NCI-H2171 treated with DMSO at 0.1 percent for 48 hours (cell line): ENCODE results near the gene HEXB.
"Not testable (repeated sequence)": the region's sequence is repeated elsewhere in the genome, so short reads cannot be mapped to it uniquely, and the experiment has no call there.

Source experiments
- DNase-seq: peaks from one replicate; lab custom pipeline; 2025; lab: John Stamatoyannopoulos, UW

The HEXB gene

DNA sequence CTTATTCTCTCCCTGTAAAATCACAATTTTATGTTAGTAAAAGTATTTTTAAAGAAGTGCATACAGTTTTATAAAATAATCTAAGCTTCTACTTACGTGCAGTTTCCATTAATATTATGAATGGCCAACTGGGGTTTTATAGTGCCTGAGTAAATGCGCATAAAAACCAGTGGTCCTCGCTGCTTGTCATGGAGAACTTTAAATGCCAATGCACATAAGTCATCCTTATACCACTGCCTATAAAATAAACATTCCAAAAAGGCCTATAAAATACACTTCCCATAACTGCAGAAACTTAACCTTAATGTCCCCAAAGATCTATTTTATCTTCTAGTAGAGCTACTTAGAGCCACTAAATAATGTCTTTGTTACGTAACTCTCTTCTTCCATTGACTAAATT lies 53.4 kb downstream of the HEXB start:
- DNase-seq = no peak

DNA sequence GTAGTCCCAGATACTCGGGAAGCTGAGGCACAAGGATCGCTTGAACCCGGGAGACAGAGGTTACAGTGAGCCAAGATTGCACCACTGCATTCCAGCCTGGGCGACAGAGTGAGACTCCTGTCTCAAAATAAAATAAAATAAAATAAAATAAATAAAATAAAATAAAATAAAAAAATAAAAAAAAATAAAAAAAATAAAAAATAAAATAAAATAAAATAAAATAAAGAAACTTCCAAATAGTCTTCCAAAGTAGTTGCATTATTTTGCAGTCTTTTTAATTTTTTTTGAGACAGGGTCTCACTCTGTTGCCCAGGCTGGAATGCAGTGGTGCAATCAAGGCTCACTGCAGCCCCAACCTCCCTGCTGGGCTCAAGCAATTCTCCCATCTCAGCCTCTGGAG lies 63.7 kb downstream of the HEXB start:
- DNase-seq = not testable (repeated sequence)

DNA sequence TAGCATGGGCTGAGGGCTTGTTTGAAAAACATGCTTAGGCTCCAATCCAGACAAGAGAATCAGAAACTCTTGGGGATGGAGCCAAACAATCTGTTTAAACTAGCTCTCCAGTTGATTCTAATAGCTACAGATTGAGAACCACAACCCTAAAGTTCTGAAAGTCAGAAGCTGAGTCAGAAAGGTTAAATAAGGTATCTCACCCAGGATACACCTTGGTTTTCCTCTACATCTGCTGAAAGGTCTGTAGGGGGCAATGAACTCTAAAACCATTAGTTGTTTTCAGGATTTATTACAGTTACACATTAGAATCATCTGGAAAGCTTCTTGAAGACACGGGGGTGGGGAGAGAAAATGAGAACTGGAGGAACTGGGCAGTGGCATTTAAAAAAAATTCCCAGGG lies 76.2 kb downstream of the HEXB start:
- no peak for DNase-seq

DNA sequence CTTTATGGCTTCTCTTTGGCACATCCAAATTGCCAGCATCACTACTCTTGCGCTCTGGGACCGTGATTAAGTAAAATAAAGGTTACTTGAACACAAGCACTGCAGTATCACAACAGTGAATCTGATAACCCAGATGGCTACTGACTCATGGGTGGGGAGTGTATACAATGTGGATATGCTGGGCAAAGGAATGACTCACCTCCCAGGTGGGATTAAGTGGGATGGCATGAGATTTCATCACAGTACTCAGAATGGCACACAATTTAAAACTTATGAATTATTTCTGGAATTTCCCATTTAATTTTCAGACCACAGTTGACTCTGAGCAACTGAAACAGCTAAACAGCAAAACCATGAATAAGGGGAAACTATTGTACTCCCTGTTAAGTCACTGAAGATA lies 77.6 kb downstream of the HEXB start:
- DNase-seq = no peak

DNA sequence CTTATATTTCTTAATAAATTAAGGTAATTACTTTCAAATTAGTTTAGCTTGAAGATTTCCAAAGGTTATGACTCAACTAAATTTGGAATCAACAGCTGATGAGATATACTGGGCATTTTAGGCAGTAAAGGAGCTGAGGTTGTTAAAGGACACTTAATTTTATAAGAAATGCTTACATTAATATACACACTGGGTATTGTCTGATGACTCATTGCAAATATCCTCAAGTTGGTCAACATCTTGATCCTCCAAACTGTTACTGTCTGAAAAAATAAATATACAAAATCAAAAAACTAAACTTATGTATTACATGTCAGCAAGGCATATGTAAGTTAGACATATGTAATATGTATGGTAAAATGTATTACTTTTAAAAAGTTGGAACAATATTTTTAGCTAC lies 78.5 kb downstream of the HEXB start:
- no peak for DNase-seq

DNA sequence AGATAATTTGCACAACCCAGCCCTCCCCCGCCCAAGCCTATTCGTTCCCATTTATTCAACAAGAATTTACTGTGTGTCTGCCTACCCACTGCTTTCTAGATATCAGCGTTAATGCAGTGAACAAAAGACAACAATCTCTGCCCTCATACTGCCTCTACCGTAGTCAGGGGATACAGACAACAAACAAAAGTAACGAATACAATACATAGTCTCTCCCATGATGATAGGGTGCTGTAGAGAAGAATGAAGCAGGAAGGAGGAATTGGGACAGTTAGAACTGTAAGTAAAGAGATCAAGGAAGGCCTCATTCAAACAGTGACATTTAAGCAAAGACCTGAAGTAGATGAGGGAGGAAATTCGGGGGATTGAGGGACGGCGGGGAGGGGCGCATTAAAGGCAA lies 80.2 kb downstream of the HEXB start:
- DNase-seq = no peak

DNA sequence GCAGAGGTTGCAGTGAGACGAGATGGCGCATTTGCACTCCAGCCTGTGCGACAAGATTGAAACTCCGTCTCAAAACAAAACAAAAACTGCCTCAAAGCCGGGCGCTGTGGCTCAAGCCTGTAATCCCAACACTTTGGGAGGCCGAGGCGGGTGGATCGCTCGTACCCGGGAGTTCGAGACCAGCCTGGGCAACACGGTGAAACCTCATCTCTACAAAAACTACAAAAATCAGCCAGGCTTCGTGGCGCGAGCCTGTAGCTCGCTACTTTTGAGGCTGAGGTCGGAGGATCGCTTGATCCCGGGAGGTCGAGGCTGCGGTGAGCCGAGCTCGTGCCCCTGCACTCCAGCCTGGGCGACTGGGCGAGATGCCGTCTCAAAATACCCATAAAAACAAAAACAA lies 80.9 kb downstream of the HEXB start:
- DNase-seq = no peak

DNA sequence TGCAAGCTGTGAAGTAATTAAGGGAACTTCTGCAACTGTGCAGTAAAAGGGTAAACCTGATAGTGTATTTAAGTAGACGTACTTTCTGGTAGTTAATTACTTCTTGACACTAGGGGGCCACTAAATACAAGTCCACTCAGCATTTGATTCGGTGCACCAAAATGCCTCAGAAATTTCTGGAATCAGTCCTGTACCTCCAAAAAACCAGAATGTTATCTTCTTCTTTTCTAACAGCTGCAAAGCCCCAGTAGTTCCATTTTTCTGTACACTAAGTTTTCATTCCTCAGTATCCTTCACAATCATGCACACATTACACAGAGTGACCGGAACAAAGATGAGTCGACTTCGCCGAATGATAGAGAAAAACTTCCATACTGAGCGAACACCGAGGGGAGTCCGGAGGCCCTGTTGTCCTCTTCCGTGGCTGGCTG lies 81.4 kb downstream of the HEXB start:
- no peak for DNase-seq

DNA sequence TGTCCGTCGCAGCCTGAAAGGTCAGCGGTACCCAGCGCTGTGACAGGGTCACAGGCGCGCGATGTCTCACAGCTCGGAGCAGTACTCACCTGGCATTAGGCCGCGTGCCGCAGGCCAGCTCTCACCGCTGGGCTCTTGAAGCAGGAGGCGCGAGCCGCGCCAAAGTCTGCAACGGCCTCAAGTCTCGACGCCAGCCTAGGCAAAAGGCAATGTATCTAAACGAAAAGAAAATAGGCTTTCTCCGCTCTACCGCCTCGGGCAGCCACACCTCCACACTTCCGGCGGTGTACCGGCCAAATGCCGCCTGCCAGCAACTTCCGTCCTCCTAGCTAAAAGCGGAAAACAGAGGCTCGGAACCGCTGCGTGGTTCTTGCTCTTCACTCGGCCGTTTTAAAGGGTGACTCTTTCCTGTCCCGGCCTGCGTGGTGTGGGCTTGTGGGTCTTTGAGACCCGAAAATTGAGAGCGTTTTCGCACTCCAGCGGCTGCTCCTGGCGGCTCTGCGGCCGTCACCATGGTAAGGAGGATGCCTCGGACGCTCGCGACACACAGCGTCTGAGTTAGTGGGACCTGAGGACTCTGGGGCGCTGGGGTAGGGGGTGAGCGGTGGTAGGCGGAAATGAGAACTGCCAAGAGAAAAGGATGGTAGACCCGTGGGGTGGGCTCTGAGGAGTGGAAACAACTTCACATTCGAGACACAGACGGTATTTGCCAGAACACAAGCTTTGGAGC lies 82.0 kb downstream of the HEXB start, which contains the start of the genes GFM2 and NSA2:
Gene GFM2 (minus strand): TSS at position 269 of the 730 bp plus-strand sequence. CDS start 3,375 bp downstream, outside the sequence.
Gene NSA2 (plus strand): TSS at position 401 of the 730 bp plus-strand sequence. CDS start 112 bp downstream, at position 513.
- peak; percentile 78 for DNase-seq

DNA sequence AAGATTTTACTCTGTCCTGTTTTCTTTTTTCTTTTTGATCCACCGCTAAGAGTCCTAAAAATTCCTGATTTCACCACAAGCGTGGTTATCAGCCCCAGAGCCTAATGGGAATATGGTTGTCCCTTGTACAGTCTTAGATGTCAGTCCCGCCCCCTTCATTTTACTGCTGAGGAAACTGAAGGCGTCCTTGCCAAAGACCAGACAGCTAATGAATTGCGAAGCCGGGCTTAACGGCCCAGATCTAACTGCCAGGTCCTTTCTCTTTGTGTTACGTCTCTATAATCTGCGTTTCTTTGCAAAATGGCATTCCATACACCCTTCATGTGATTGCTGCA lies 82.5 kb downstream of the HEXB start:
- DNase-seq = peak; percentile 44
